Gastroesophageal sphincter (tissue), 4 donors: ENCODE measurements around the gene VOPP1. TPM values are rescaled to one million over a fixed set of nuclear protein-coding genes. Genes with fewer than 3 reads are reported as not detected.

Experiments used
- ATAC-seq: fragments of 150-250 bp; one replicate; pipeline ENCODE4 v1.9.1; 2016; ENCODE audit warnings: mild to moderate bottlenecking, moderate library complexity
- H3K27ac ChIP-seq, 4 donors: fragments of 200-600 bp; sonication (generic) in 3 of 4; 1 replicate in 3 of 4; 2 replicates in 1 of 4; pipeline ENCODE4 v1.5.1; 2016 to 2019
- H3K27me3 ChIP-seq: fragments of 200-600 bp; sonication (generic); one replicate; pipeline ENCODE4 v1.5.1; 2019
- H3K36me3 ChIP-seq, 2 donors: fragments of 200-600 bp; sonication (generic); one replicate each; pipeline ENCODE4 v1.5.1; 2019; ENCODE audit warnings: control low read depth in 1 of 2
- H3K4me1 ChIP-seq, 3 donors: fragments of 200-600 bp; sonication (generic); 1 replicate in 2 of 3; 2 replicates in 1 of 3; pipeline ENCODE4 v1.5.1; 2016 to 2019; ENCODE audit warnings: control low read depth in 2 of 3
- H3K4me3 ChIP-seq, 2 donors: fragments of 200-600 bp; sonication (generic); one replicate each; pipeline ENCODE4 v1.5.1; 2019; ENCODE audit warnings: mild to moderate bottlenecking in 1 of 2, moderate library complexity in 1 of 2
- H3K9me3 ChIP-seq, 3 donors: fragments of 200-600 bp; sonication (generic); one replicate each; pipeline ENCODE4 v1.5.1; 2017 to 2019; ENCODE audit warnings: control low read depth in 2 of 3
- CTCF ChIP-seq, 4 experiments: fragments of 200-600 bp in 2 of 4; fragments of 450-650 bp in 2 of 4; sonication (generic) in 1 of 4; IDR thresholded peaks; one replicate each; pipeline ENCODE4 v1.5.1; 2017 to 2019; ENCODE audit warnings: antibody characterized with exemption in 4 of 4, mild to moderate bottlenecking in 2 of 4, moderate library complexity in 2 of 4
- EP300 ChIP-seq: sonication (generic); formaldehyde crosslinking; IDR thresholded peaks from one replicate; pipeline ENCODE4 v1.6.1; 2017; ENCODE audit warnings: antibody characterized with exemption, mild to moderate bottlenecking
- POLR2A ChIP-seq, 2 donors: fragments of 450-650 bp; IDR thresholded peaks; one replicate each; pipeline ENCODE4 v1.6.1; 2017; ENCODE audit warnings: antibody characterized with exemption in 2 of 2, mild to moderate bottlenecking in 2 of 2, moderate library complexity in 1 of 2
- POLR2AphosphoS5 ChIP-seq: sonication (generic); formaldehyde crosslinking; IDR thresholded peaks from one replicate; pipeline ENCODE4 v1.6.1; 2017; ENCODE audit warnings: antibody characterized with exemption
- WGBS, 2 donors: methylation state at CpG; one replicate each; pipeline ENCODE4 v1.1.5; 2018; ENCODE audit warnings: low coverage in 1 of 2; 5-methylcytosine and 5-hydroxymethylcytosine counted together
- total RNA-seq, 4 donors: library from RNA; depleted of rRNA; stranded (reverse); fragments of >200 nt; gene quantifications; one replicate each; pipeline ENCODE4 v1.1.0, GENCODE V29; 2016

The VOPP1 gene
- total RNA-seq, 4 donors from 2014 or later = 20.5 to 51.6 (median 33.4) TPM

- WGBS, 2 donors = 84 to 100% methylated on average over 4 of the region's 4 CpGs
- peaks cover 19% of the 10 kb centered on the region for H3K27me3 ChIP-seq
Observed at GRCh38 chr7:55452971-55453370, 119.3 kb downstream of the VOPP1 start.

GRCh38 chr7:55449992-55450535 is 122.2 kb downstream of the VOPP1 start:
- 87 to 100% methylated on average over 4 to 5 of the region's 8 CpGs for whole genome bisulfite sequencing, 2 donors
- ATAC-seq = no peak

More at GRCh38 chr7:55452971-55453370, 119.3 kb downstream of the VOPP1 start:
- Histone ChIP-seq H3K36me3 (no peaks in the 10 kb centered on the region), H3K27ac (no peak overlapping the region), H3K9me3 (peaks cover 0 to 13% (median 0%) of the 10 kb centered on the region in 3 donors), H3K4me3 (no peak overlapping the region), H3K4me1 (no peaks in the 10 kb centered on the region)
- ATAC-seq = no peak
- TF ChIP-seq EP300 (no peak), CTCF (IDR thresholded peaks at IDR 0.05) (no peak), POLR2AphosphoS5 (no peak), POLR2A (IDR thresholded peaks at IDR 0.05) (no peak)

GRCh38 chr7:55449205-55449991 is 122.9 kb downstream of the VOPP1 start:
- no peak overlapping the region for H3K4me3 ChIP-seq
- no peaks in the 10 kb centered on the region for H3K9me3 ChIP-seq
- no peaks in the 10 kb centered on the region for H3K4me1 ChIP-seq
- ATAC-seq = no peak
- H3K27me3 ChIP-seq = peaks cover 19% of the 10 kb centered on the region
- WGBS, 2 donors = no CpG with 5 or more reads among the region's 56 CpGs
- no peaks in the 10 kb centered on the region for H3K36me3 ChIP-seq
- TF ChIP-seq POLR2A (IDR thresholded peaks at IDR 0.05) (no peak), CTCF (IDR thresholded peaks at IDR 0.05) (no peak), EP300 (no peak), POLR2AphosphoS5 (no peak)
- H3K27ac ChIP-seq = no peak overlapping the region

More at GRCh38 chr7:55449992-55450535, 122.2 kb downstream of the VOPP1 start:
- H3K36me3 ChIP-seq = no peaks in the 10 kb centered on the region
- no peak overlapping the region for H3K27ac ChIP-seq
- no peaks in the 10 kb centered on the region for H3K4me1 ChIP-seq
- no peak overlapping the region for H3K4me3 ChIP-seq
- TF ChIP-seq CTCF (IDR thresholded peaks at IDR 0.05) (no peak), EP300 (no peak), POLR2AphosphoS5 (no peak), POLR2A (IDR thresholded peaks at IDR 0.05) (no peak)
- H3K9me3 ChIP-seq = no peaks in the 10 kb centered on the region
- H3K27me3 ChIP-seq = peaks cover 19% of the 10 kb centered on the region

GRCh38 chr7:55448526-55448925 is 123.8 kb downstream of the VOPP1 start:
- no peak for ATAC-seq
- H3K27me3 ChIP-seq = peaks cover 19% of the 10 kb centered on the region
- H3K9me3 ChIP-seq = no peaks in the 10 kb centered on the region
- no peak overlapping the region for H3K27ac ChIP-seq
- TF ChIP-seq POLR2A (IDR thresholded peaks at IDR 0.05) (no peak), CTCF (IDR thresholded peaks at IDR 0.05) (no peak), EP300 (no peak), POLR2AphosphoS5 (no peak)
- H3K36me3 ChIP-seq = no peaks in the 10 kb centered on the region
- no peak overlapping the region for H3K4me3 ChIP-seq
- WGBS, 2 donors = 96% methylated on average over 6 of the region's 22 CpGs; no CpG with 5 or more reads in 1 of the 2 donors
- H3K4me1 ChIP-seq = no peaks in the 10 kb centered on the region
